HG02623 (cell line): Measurements from ENCODE around the gene RAB13.

Experiments used
- ATAC-seq: cut with Tn5 transposase; IDR thresholded peaks from one replicate; pipeline ENCODE4 v1.9.1; 2021; ENCODE audit warnings: moderate library complexity; ENCODE audit not compliant: unreplicated experiment

The RAB13 gene

DNA sequence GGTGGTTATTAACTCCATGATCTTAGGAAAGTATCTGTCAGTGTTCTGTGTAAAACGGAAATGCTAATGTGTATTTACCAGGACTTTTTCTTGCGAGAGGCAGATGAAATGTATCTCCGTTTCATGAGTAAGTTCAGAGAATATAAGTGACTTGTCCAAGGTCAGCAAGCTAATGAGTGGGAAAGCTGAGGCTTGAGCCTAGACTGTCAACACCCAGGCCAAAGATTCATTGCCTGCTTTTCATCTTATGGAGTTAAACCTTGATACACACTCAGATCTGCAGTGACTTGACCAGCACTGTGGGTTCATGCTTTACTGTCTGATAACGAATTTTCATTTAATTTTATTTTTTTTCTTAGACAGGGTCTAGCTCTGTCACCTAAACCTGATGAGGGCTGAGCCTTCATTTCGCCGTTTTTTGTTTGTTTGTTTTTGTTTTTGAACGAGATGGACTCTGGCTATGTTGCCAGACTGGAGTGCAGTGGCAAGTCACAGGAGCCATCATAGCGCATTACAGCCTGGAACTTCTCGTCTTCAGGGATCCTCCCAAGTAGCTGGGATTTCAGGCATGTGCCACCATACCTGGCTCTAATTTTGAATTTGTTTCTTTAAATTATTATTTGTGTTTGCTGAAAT, 7.7 kb downstream of the RAB13 start:
- no peak for ATAC-seq

DNA sequence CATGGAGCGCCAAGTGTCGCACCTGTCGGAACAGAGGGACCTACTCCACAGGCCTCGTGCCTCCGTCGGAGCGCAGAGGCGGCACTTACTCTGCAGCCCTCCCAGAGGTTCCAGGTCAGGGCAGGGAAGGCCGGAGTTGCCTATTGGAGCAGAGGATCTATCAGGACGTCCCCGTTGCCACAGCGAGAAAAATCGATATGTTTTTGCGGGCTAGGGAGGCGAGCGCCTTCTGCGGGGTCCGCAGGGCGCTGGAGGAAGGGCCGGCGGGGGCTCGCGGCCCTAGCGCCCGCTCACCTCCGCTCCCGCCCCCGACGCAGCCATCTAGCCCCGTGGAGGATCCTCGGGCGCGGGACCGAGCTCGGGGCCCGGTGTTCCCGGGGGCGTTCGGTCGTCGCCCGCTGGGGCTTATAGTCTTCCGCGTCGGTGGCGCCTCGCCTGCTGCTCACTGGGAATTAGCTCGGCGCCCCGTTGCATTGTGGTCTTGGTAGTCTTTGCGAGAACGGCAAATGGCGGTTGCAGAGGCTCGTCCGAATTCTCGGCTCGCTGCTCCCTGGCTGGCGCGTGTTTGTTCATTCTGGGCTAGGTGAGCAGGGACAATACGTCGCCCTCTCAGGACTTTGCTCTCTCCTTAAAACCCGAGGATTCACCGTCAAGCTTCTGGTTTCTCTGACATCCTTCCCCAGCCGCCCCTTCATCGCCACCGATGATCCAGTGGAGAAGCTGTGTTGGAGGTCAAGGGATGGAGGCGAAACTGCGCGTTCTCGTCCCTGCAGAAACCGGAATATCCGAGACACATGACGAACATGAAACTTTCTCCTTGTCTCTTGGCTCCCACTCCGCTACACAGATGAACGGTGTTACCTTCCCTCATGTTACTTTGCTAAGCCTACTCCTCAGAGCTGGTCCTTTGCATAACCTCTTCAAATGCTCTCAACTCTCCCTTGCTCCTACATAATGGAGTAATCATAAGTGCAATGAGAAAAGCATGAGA, 8.6 kb downstream of the RAB13 start, which contains the start of gene JTB:
JTB (minus strand) TSS at position 425 of the 991 bp plus-strand sequence; CDS start at position 3, 422 bp downstream.
- no peak for ATAC-seq

- ATAC-seq, result no peak
These were observed 9.3 kb downstream of the RAB13 start for GRCh38 chr1:153976819-153977249.

DNA sequence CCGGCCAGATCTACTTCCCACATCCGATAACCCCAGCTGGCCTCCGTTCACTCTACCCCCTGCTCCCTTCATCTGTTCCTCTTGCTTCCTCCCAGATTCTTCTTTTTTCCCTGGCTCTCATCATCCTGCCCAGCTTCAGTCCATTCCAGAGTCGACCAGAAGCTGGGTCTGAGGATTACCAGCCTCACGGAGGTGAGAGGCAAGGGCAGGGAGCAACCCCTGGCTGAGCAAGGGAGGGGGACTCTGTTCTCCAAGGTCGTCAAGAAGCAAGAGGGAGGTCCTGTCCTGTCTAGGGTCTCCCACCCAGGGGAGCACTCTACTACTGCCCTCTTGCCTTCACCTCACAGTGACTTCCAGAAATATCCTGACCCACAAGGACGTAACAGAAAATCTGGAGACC, 12.6 kb downstream of the RAB13 start:
- ATAC-seq, result no peak

GRCh38 chr1:153973071-153973470, 13.1 kb downstream of the RAB13 start:
- ATAC-seq, result no peak

GRCh38 chr1:153970346-153970745, 15.8 kb downstream of the RAB13 start:
- ATAC-seq, result no peak

DNA sequence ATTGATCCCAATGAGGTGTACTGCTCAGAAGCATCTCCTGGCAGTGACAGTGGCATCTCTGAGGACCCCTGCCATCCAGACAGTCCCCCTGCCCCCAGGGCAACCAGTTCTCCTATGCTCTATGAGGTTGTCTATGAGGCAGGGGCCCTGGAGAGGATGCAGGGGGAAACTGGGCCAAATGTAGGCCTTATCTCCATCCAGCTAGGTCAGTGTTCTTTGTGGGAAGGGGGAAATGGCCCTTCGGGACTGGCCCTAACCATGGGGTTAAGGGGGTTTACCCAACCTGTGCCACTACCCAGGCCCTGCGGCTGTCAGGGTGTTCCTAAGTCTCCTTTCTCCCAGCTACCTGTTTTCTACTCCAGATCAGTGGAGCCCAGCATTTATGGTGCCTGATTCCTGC, 17.2 kb downstream of the RAB13 start:
- no peak for ATAC-seq

DNA sequence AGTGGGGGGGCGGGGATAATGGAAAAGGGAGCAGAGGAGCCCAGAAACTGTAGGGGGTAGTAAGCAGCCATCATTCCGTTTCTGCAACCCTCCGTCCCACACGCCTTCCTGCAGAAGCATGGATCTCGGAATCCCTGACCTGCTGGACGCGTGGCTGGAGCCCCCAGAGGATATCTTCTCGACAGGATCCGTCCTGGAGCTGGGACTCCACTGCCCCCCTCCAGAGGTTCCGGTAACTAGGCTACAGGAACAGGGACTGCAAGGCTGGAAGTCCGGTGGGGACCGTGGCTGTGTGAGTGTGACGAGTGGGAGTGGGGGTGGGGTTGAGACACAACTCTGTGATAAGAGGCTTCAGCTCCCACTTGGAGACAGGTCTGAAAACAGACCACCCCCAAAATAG, 17.7 kb downstream of the RAB13 start:
- no peak for ATAC-seq

DNA sequence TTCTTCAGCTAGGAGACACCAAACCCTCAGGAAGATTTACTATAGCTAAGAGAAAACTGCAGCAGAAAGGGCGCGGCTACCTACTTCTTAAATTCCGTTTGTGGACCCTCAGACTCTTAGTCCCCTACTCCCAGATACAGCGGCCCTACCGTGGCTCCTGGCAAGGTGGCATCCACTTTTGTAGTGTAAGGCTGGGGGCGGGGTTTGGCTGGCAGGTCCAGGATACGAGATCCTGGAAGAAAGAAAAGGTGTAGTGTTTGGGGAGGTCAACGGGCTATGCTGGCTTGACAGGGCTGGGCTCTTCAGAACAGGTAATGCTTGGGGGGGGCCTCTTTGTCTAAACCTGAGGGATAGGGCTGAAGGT, 18.2 kb downstream of the RAB13 start:
- no peak for ATAC-seq

GRCh38 chr1:153967107-153967999, 18.8 kb downstream of the RAB13 start, which contains the start of gene CREB3L4:
TSS of gene CREB3L4 (plus strand) at chr1:153967902. CDS start at chr1:153968526, 624 bp downstream.
- peak; percentile 59 for ATAC-seq

- ATAC-seq, result no peak
These were observed 22.2 kb downstream of the RAB13 start for GRCh38 chr1:153963850-153964331.

DNA sequence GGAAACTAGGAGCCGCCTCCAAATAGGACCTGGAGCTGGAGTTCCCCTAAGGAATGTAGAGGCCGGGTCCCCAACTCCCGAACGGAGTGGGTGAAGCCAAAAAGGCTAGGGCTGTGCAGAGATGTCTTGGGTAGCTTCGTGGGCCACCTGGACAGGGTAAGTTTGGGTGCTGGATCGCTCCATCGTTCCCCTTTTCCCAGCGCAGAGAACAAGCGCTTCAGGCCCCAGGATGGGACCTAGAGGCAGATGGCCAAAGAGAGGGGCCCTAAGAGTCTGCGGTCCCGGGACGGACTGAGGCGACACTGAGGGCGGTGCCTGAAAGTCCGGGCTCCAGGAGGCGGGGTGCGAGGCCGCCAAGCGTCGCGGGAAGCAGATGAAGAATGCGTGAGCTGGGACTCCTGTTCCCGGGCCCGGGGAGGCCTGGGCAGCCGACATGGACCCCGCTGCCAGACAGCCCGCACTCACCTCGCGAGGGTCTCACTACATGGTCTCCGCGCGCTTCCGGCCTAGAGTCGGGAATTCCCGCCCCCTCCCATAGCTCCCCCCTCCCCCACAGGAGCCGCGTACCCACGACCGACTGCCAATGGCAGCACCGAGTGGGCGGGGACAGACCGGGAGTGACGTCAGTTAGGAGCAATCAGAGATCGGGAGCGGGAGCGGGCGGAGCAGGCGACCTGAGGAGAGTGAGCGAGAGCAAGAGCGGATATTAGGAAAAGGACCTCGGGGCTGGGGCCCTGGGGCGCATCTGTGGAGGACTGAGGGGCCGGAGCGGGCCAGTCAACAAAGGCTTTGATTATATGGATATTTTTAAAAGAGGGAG, 22.9 kb downstream of the RAB13 start, which contains the start of gene SLC39A1:
SLC39A1 (minus strand) TSS at position 508 of the 820 bp plus-strand sequence. CDS start 822 bp downstream, outside the sequence.
- peak; percentile 43 for ATAC-seq

GRCh38 chr1:153962088-153963029, 23.8 kb downstream of the RAB13 start:
- ATAC-seq, result no peak

- no peak for ATAC-seq
These were observed 24.7 kb downstream of the RAB13 start for GRCh38 chr1:153961421-153961820.

DNA sequence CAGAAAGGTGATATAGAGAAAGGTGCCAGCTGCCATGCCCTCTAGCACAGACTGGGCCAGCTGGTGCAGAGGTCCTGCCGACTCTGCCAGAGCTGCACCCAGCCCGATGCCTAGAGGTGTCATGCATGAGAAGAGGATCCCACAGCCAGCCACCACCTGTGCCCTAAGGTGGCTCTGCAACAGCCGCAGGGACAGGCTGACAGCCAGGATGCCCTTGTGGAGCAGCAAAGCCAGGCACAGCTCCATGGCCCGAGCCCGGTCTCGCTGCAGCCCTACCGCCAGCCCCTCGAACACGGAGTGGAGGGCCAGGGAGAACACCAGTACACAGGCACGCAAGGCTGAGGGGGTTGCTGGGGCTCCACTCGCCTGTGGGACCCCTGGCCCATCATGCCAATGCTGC, 25.9 kb downstream of the RAB13 start:
- no peak for ATAC-seq

DNA sequence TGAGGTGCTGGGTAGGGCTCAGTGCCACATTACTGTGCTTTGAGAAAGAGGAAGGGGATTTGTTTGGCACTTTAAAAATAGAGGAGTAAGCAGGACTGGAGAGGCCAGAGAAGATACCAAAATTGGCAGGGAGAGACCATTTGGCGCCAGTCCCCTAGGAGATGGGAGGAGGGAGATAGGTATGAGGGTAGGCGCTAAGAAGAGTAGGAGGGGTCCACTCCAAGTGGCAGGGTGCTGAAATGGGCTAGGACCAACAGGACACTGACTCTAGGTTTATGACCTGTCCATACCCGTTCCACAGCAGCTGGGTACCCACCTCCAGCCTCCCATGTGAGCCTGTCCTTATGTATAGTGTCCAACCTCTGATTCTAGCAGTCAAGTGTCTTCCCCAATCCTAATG, 26.7 kb downstream of the RAB13 start:
- no peak for ATAC-seq

- no peak for ATAC-seq
These were observed 27.2 kb downstream of the RAB13 start for GRCh38 chr1:153958961-153959260.

- ATAC-seq, result peak; percentile 79
These were observed 27.8 kb downstream of the RAB13 start, which contains the start of gene CRTC2 for GRCh38 chr1:153958111-153958960. TSS of gene CRTC2 (minus strand) at chr1:153958612. CDS start at chr1:153958497, 115 bp downstream.
